Kidney epithelial cell (primary cell): Measurements from ENCODE around the gene ACTN1. TPM values are rescaled to one million over a fixed set of nuclear protein-coding genes. Genes with fewer than 3 reads are reported as not detected.

Experiments
- DNase-seq: peaks from one replicate; pipeline ENCODE4 v3.0.0-alpha.2; 2010; ENCODE audit warnings: low read depth
- H3K27me3 ChIP-seq: 2 replicates; pipeline ENCODE4 v1.6.0; 2011; ENCODE audit warnings: low read length; ENCODE audit not compliant: control insufficient read depth, insufficient read depth
- H3K36me3 ChIP-seq: 2 replicates; pipeline ENCODE4 v1.5.1; 2011; ENCODE audit warnings: low read length; ENCODE audit not compliant: control insufficient read depth, insufficient read depth
- H3K4me3 ChIP-seq: 2 replicates; pipeline ENCODE4 v1.5.1; 2011; ENCODE audit warnings: low read depth, mild to moderate bottlenecking, control low read depth, low read length
- total RNA-seq: library from RNA; depleted of rRNA; stranded (reverse); fragments of >200 nt; gene quantifications from 2 replicates; pipeline ENCODE4 v1.2.3, GENCODE V29; 2015
- TF ChIP-seq, protein P1 (sequence below): IDR thresholded peaks from 2 replicates; pipeline ENCODE4 v1.5.1; 2011; ENCODE audit warnings: mild to moderate bottlenecking, moderate library complexity, low read length, control low read depth, inconsistent platforms; ENCODE audit not compliant: insufficient read depth, poor library complexity, severe bottlenecking

The ACTN1 gene
- total RNA-seq, 1 donor from 2014 or later = 627 TPM

DNA sequence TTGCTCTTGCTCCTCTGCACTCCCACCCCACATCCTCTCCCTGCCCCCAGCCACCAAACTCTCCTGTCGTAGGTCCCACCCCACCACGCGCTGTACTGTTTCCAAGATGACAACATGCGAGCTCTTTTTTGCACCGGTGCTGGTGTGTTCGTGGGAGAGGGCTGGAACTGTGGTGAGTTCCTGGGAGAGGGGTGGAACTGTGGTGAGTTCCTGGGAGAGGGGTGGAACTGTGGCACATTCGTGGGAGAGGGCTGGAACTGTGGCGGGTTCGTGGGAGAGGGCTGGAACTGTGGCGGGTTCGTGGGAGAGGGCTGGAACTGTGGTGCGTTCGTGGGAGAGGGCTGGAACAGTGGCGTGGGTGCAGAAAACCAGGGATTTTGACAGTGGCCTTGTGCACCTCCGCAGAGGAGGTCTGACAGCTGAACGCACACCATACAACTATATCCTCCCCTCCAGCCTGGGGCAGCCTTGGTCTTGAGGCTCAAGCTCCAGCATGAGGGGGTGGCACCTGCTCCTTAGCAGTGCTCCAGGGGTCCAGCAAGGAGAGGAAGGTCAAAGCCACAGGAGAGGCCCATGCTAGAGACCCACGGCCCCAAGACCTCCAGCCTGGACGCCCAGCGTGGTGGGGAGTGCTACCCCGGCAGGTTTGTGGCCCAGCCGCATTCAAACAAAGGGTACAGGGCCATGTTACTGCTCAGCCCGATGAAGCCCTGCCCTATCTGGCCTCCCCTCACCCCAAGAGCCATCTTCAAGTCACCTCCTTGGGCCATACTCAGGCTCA lies 50.1 kb downstream of the ACTN1 start:
- H3K4me3 ChIP-seq = no peak overlapping the region
- H3K27me3 ChIP-seq = no peaks in the 10 kb centered on the region
- peaks cover 1% of the 10 kb centered on the region for H3K36me3 ChIP-seq
- no peak for DNase-seq
- TF ChIP-seq, protein P1, sequence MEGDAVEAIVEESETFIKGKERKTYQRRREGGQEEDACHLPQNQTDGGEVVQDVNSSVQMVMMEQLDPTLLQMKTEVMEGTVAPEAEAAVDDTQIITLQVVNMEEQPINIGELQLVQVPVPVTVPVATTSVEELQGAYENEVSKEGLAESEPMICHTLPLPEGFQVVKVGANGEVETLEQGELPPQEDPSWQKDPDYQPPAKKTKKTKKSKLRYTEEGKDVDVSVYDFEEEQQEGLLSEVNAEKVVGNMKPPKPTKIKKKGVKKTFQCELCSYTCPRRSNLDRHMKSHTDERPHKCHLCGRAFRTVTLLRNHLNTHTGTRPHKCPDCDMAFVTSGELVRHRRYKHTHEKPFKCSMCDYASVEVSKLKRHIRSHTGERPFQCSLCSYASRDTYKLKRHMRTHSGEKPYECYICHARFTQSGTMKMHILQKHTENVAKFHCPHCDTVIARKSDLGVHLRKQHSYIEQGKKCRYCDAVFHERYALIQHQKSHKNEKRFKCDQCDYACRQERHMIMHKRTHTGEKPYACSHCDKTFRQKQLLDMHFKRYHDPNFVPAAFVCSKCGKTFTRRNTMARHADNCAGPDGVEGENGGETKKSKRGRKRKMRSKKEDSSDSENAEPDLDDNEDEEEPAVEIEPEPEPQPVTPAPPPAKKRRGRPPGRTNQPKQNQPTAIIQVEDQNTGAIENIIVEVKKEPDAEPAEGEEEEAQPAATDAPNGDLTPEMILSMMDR = no peak

DNA sequence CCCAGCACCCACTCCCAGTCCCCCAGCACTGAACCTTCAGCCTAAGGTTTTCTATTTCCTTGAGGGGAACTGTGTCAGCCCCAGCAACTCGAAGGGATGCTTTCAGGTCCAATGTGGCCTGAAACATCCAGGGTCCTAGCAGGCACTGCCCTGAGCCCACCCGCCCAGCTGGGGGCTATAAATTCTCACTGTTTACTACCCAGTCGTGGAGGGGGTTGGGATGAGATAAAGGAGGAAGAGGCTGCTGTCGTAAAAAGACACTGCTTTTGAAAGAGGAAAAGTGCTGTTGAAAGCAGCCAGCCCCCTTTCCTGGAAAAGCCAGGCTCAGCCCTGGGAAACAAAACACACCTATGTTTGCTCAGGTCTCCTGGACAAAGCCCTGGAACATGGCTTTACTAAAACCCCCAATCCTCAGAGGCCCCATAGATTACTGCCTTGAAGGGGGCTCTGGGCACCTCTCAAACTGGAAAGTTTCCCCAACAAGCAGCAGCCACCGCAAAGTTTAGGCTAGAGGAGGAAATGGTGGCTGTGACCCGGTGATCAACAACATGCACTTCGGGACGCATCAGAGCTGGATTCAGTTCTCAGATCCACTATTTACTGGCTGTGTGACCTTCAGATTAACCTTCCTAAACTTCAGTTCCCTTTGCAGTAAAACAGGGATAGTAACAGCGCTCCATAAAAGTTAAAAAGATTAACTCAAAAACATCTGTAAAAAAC lies 51.0 kb downstream of the ACTN1 start:
- H3K36me3 ChIP-seq = peaks cover 1% of the 10 kb centered on the region
- H3K27me3 ChIP-seq = no peaks in the 10 kb centered on the region
- TF ChIP-seq, protein P1 = no peak
- no peak overlapping the region for H3K4me3 ChIP-seq
- no peak for DNase-seq

DNA sequence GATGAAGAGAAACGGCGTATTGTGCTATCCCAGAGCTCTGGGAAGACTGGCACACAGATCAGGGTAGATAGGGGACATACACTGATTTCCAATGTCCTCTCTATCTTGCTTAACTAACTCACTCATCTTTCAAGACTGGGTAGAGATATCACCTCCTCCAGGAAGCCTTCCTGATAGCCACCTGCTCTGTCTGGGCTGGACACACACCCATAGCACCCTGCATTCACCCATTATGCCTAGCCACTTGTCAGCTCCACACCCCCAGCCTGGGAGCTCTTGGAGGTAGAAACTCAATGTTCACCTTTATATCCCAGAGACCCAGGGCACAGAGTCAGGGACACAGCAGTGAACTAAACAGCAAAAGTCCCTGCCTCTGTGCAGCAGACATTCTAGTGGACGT lies 52.0 kb downstream of the ACTN1 start:
- peaks cover 1% of the 10 kb centered on the region for H3K36me3 ChIP-seq
- no peak overlapping the region for H3K4me3 ChIP-seq
- DNase-seq = no peak
- TF ChIP-seq, protein P1 = no peak
- no peaks in the 10 kb centered on the region for H3K27me3 ChIP-seq

DNA sequence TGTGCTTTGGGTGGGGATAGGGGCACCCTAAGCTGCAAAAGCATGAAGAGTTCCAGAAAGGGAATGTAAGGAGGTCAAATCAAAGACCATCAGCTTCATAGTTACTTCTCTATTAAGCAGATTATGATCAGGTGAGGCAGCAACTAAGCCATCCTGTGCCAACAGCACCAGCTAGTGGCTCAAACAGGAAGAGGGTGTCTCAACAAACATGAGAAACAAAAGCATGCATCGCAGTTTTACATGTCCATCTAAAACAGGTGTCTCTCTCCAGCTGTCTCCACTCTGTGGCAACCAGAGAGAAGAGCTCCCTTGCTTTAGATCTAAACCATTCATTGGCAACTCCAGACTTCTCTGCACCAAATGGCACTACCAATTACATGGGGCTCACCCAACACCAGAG lies 52.9 kb downstream of the ACTN1 start:
- TF ChIP-seq, protein P1 = peak; percentile 47
- H3K4me3 ChIP-seq = no peak overlapping the region
- H3K27me3 ChIP-seq = no peaks in the 10 kb centered on the region
- DNase-seq = no peak
- peaks cover 1% of the 10 kb centered on the region for H3K36me3 ChIP-seq

DNA sequence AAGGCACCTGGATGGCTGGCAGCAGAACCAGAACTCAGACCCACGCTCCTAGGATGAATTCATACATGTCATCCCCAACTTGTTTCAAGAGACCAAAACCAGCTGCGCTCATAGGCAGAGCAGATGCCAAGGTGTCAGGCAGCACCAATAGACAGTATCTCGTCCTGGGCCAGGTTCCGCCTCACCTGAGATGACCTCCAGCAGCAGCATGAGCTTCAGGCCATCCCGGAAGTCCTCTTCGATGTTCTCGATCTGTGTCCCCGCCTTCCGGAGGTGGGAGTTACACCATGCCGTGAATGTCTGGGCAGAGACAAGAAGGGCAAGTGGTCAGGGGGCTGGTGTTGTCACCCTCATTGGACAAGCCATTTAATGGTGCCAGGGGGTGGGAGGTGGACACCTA lies 53.7 kb downstream of the ACTN1 start:
- peaks cover 1% of the 10 kb centered on the region for H3K36me3 ChIP-seq

More for the DNA sequence above, 53.7 kb downstream of the ACTN1 start:
- H3K4me3 ChIP-seq = no peak overlapping the region
- DNase-seq = no peak
- TF ChIP-seq, protein P1 = no peak
- H3K27me3 ChIP-seq = no peaks in the 10 kb centered on the region
